DOHH2 (cell line): ENCODE measurements around the gene PLXNA1.

ENCODE experiments used
- H3F3A ChIP-seq: fragments of 200-600 bp; sonication (generic), shearing (Covaris generic); 2 replicates; pipeline ENCODE4 v1.6.0; 2016; ENCODE audit warnings: antibody characterized with exemption, mild to moderate bottlenecking; ENCODE audit not compliant: control insufficient read depth, insufficient read depth
- H3K27ac ChIP-seq: fragments of 200-600 bp; sonication (generic); 2 replicates; pipeline ENCODE4 v1.5.1; 2014; ENCODE audit warnings: low read depth, mild to moderate bottlenecking, low read length, moderate library complexity
- H3K27me3 ChIP-seq: fragments of 200-600 bp; sonication (generic); 2 replicates; pipeline ENCODE4 v1.6.1; 2014; ENCODE audit warnings: mild to moderate bottlenecking, low read length, mixed read lengths; ENCODE audit not compliant: control insufficient read depth
- H3K36me3 ChIP-seq: fragments of 200-600 bp; sonication (generic); 2 replicates; pipeline ENCODE4 v1.6.1; 2014; ENCODE audit warnings: mild to moderate bottlenecking, low read length, moderate library complexity, mixed read lengths; ENCODE audit not compliant: control insufficient read depth
- H3K4me1 ChIP-seq: fragments of 200-600 bp; sonication (generic); 2 replicates; pipeline ENCODE4 v1.6.1; 2014; ENCODE audit warnings: mild to moderate bottlenecking, low read length, mixed read lengths; ENCODE audit not compliant: control insufficient read depth
- H3K4me2 ChIP-seq: fragments of 200-600 bp; sonication (generic); 2 replicates; pipeline ENCODE4 v1.6.0; 2014; ENCODE audit warnings: mild to moderate bottlenecking, low read length, moderate library complexity
- H3K4me3 ChIP-seq: fragments of 200-600 bp; sonication (generic); 2 replicates; pipeline ENCODE4 v1.5.1; 2014; ENCODE audit warnings: mild to moderate bottlenecking, low read length, mixed read lengths
- H3K79me2 ChIP-seq: fragments of 200-600 bp; sonication (generic); 2 replicates; pipeline ENCODE4 v1.6.1; 2014; ENCODE audit warnings: mild to moderate bottlenecking, low read length, mixed read lengths; ENCODE audit not compliant: control insufficient read depth
- H3K9me2 ChIP-seq: fragments of 200-600 bp; sonication (generic); replicated peaks from 2 replicates; pipeline ENCODE4 v1.6.1; 2014; ENCODE audit warnings: mild to moderate bottlenecking, low read length, mixed read lengths; ENCODE audit not compliant: control insufficient read depth
- H3K9me3 ChIP-seq: fragments of 200-600 bp; sonication (generic); 2 replicates; pipeline ENCODE4 v1.6.1; 2014; ENCODE audit warnings: antibody characterized with exemption, low read length, mixed read lengths; ENCODE audit not compliant: control insufficient read depth, insufficient read depth
- H4K20me1 ChIP-seq: fragments of 200-600 bp; sonication (generic); 2 replicates; pipeline ENCODE4 v1.6.0; 2014; ENCODE audit warnings: low read depth, mild to moderate bottlenecking, antibody characterized with exemption, low read length, moderate library complexity; ENCODE audit not compliant: control insufficient read depth, insufficient read depth
- EZH2phosphoT487 ChIP-seq: fragments of 200-600 bp; sonication (generic); IDR thresholded peaks from 2 replicates; pipeline ENCODE4 v1.6.1; 2017; ENCODE audit warnings: borderline replicate concordance, mild to moderate bottlenecking, antibody characterized with exemption, low read length, moderate library complexity, mixed read lengths
- TF ChIP-seq, protein P1 (sequence below): fragments of 200-600 bp; sonication (generic); IDR thresholded peaks from one replicate; pipeline ENCODE4 v1.5.1; 2014; ENCODE audit warnings: antibody characterized with exemption, mild to moderate bottlenecking, low read depth, low read length; ENCODE audit not compliant: poor library complexity, severe bottlenecking

PLXNA1 gene

DNA sequence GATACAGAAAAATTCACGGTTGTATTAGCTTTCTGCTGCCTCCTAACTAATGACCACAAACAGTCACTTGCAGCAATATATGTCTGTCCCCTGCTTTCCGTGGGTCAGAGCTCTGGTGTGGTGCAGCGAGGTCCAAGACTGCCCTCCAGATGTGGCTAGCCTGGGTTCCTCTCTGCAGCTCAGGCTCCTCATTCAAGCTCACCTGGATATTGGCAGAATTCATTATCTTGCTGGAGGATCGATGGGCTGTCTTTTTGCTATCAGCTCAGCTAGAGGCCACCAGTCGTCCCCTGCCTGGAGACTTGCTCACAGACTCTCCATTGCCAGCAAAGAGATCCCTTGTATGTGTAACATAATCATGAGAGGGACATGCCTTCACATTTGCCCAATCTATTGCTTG is 12.8 kb upstream of the PLXNA1 start:
- Histone ChIP-seq H3K79me2 (no peaks in the 10 kb centered on the region), H4K20me1 (no peaks in the 10 kb centered on the region), H3K36me3 (no peaks in the 10 kb centered on the region), H3K27me3 (peaks cover 22% of the 10 kb centered on the region), H3K4me2 (no peak overlapping the region), H3K9me2 (no peaks in the 10 kb centered on the region), H3K27ac (no peak overlapping the region), H3K9me3 (peaks cover 5% of the 10 kb centered on the region; the same call in 1 of the 2 replicates), H3K4me1 (no peaks in the 10 kb centered on the region), H3K4me3 (no peak overlapping the region), H3F3A (no peaks in the 10 kb centered on the region)
- TF ChIP-seq, protein P1, sequence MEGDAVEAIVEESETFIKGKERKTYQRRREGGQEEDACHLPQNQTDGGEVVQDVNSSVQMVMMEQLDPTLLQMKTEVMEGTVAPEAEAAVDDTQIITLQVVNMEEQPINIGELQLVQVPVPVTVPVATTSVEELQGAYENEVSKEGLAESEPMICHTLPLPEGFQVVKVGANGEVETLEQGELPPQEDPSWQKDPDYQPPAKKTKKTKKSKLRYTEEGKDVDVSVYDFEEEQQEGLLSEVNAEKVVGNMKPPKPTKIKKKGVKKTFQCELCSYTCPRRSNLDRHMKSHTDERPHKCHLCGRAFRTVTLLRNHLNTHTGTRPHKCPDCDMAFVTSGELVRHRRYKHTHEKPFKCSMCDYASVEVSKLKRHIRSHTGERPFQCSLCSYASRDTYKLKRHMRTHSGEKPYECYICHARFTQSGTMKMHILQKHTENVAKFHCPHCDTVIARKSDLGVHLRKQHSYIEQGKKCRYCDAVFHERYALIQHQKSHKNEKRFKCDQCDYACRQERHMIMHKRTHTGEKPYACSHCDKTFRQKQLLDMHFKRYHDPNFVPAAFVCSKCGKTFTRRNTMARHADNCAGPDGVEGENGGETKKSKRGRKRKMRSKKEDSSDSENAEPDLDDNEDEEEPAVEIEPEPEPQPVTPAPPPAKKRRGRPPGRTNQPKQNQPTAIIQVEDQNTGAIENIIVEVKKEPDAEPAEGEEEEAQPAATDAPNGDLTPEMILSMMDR = no peak
- TF ChIP-seq EZH2phosphoT487 = no peak

DNA sequence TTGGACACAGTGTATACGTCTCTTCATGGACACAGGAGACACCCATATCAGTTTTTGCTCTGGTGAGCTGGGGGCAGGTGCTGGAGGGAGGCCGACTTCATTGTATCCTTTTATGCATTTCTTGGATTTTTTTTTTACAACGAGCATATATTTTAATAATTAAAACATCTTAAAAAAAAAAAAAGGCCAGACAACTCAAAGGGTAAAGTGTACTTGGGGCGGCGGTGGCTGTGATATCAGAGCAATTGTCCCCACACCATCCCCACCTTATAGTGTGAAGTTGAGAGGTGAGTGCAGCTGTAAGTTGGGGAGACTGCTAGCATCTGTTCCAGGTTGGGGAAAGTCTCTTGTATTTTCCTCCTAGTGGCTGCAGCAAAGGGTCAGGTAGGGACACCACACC is 12.0 kb upstream of the PLXNA1 start:
- H3K79me2 ChIP-seq = no peaks in the 10 kb centered on the region
- H3K4me2 ChIP-seq = no peak overlapping the region
- peaks cover 22% of the 10 kb centered on the region for H3K27me3 ChIP-seq
- no peaks in the 10 kb centered on the region for H3K36me3 ChIP-seq
- H4K20me1 ChIP-seq = no peaks in the 10 kb centered on the region
- peaks cover 8% of the 10 kb centered on the region; the same call in 1 of the 2 replicates for H3K9me3 ChIP-seq
- TF ChIP-seq, protein P1 = no peak
- no peak for TF ChIP-seq EZH2phosphoT487
- H3F3A ChIP-seq = no peaks in the 10 kb centered on the region
- H3K27ac ChIP-seq = no peak overlapping the region
- no peaks in the 10 kb centered on the region for H3K4me1 ChIP-seq
- no peaks in the 10 kb centered on the region for H3K9me2 ChIP-seq
- H3K4me3 ChIP-seq = no peak overlapping the region

DNA sequence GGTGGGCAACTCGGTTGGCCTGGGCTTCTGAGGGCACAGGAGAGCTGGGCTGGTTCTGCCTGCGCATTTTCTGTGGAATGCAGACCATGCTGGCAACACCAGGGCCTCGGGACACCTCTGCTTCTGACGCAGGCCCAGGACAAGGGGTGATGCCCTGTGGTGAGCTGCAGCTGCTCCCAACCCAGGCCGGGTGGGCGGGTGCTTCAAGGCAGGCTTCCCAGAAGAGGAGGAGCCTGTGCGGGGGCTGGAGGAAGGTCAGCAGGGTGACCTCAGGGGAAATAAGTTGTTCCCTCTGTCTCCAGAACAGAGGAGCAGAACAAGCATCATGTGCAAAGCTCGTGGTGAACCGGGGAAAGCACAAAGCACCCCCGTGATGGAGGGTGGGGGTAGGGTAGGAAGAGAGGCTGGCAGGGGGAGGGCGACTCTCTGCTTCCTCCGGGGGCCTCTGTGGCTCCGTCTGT is 11.0 kb upstream of the PLXNA1 start:
- H3K4me1 ChIP-seq = no peaks in the 10 kb centered on the region
- peaks cover 8% of the 10 kb centered on the region; the same call in 1 of the 2 replicates for H3K9me3 ChIP-seq
- H3K4me3 ChIP-seq = no peak overlapping the region
- no peak overlapping the region for H3K27ac ChIP-seq
- H4K20me1 ChIP-seq = no peaks in the 10 kb centered on the region
- H3K79me2 ChIP-seq = no peaks in the 10 kb centered on the region
- no peaks in the 10 kb centered on the region for H3K9me2 ChIP-seq
- no peak overlapping the region for H3K4me2 ChIP-seq
- peaks cover 20% of the 10 kb centered on the region for H3K27me3 ChIP-seq
- no peak for TF ChIP-seq EZH2phosphoT487
- TF ChIP-seq, protein P1 = no peak
- H3F3A ChIP-seq = no peaks in the 10 kb centered on the region
- no peaks in the 10 kb centered on the region for H3K36me3 ChIP-seq

DNA sequence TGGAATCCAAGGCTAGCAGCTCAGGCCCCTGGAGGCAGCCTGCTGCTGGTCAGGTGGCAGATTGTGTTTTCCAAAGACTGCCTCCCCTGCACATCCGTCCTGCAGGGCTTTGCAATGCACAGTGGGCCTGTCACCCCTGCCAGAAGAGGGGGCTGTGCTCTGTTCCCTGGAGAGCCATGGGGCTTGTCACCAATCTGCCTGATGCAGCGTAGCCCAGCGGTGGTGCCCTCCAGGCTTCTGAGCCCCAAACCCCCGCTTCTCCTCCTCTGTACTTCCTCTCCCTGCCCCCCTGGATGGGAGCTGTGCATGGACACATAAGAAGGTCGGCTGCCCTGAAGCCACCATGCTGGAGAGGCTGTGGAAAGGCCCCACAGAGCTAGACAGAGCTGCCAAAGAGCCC is 10.0 kb upstream of the PLXNA1 start:
- Histone ChIP-seq H3K4me2 (no peak overlapping the region), H3K27me3 (peaks cover 20% of the 10 kb centered on the region), H3K4me1 (no peaks in the 10 kb centered on the region), H3K27ac (no peak overlapping the region), H3K9me2 (no peaks in the 10 kb centered on the region), H3K79me2 (no peaks in the 10 kb centered on the region), H3K36me3 (no peaks in the 10 kb centered on the region), H3F3A (no peaks in the 10 kb centered on the region), H3K4me3 (no peak overlapping the region), H3K9me3 (peaks cover 8% of the 10 kb centered on the region; the same call in 1 of the 2 replicates), H4K20me1 (no peaks in the 10 kb centered on the region)
- TF ChIP-seq, protein P1 = no peak
- TF ChIP-seq EZH2phosphoT487 = no peak
